SW480 (cell line): ENCODE data around the gene CLEC9A.

ENCODE experiments used
- DNase-seq: peaks from one replicate; pipeline ENCODE4 v3.0.0-alpha.2; 2016; ENCODE audit warnings: low spot score

The CLEC9A gene

GRCh38 chr12:10113075-10113474 lies 82.6 kb downstream of the CLEC9A start:
- DNase-seq = no peak

DNA sequence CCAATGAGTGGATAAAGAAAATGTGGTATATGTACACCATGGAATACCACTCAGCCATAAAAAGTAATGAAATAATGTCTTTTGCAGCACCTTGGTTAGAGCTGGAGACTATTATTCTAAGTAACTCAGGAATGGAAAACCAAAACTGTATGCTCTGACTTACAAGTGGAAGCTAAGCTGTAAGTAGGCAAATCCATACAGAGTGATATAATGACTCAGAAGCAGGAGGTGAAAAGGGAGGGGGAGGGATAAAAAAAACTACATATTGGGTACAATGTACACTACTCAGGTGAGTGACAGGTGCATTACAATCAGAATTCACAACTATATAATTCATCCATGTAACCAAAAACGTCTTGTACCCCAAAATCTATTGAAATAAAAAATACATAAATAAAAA lies 83.4 kb downstream of the CLEC9A start:
- DNase-seq = no peak

DNA sequence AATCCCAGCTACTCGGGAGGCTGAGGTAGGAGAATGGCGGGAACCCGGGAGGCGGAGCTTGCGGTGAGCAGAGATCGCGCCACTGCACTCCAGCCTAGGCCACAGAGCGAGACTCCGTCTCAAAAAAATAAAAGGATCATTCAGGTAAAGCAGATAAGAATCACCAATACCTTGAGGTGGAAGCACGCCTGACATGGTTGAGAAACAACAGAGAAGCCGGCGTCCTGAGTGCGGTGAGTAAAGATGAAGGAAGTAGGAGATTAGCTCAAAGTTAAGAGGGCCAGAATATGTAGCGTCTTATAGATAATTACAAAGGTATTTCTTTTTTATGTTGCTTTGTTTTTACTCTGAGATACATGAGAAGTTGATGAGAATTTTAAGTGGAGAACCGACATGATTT lies 84.8 kb downstream of the CLEC9A start:
- no peak for DNase-seq
